ENCODE results near the gene SH3D19. TPM values are rescaled to one million over a fixed set of nuclear protein-coding genes. Genes with fewer than 3 reads are reported as not detected.
"Not testable (repeated sequence)": the region's sequence is repeated elsewhere in the genome, so short reads cannot be mapped to it uniquely, and the experiment has no call there.

SH3D19 gene
- total RNA-seq, 2 experiments from 2014 or later: not detected

- no peak for ATAC-seq
- no peaks in the 10 kb centered on the region for H3K36me3 Mint-ChIP-seq (ENCODE audit: low read depth)
- no peak overlapping the region for H3K4me3 Mint-ChIP-seq
- ChIA-PET CTCF (no interaction called here), POLR2A (interaction anchor here (0.6 kb wide), 1 partner anchor 208 kb away, joined by 3 read pairs; no protein-coding TSS in a partner anchor)
- DNase-seq: no peak
- no peak overlapping the region for H3K27ac Mint-ChIP-seq
- H3K27me3 Mint-ChIP-seq (ENCODE audit: low read depth): peaks cover 8% of the 10 kb centered on the region
- no peaks in the 10 kb centered on the region for H3K4me1 Mint-ChIP-seq (ENCODE audit: low read depth)
- H3K9me3 Mint-ChIP-seq (ENCODE audit: insufficient read depth): no peaks in the 10 kb centered on the region
Measured at GRCh38 chr4:151236036-151236435, 89.4 kb downstream of the SH3D19 start.

DNA sequence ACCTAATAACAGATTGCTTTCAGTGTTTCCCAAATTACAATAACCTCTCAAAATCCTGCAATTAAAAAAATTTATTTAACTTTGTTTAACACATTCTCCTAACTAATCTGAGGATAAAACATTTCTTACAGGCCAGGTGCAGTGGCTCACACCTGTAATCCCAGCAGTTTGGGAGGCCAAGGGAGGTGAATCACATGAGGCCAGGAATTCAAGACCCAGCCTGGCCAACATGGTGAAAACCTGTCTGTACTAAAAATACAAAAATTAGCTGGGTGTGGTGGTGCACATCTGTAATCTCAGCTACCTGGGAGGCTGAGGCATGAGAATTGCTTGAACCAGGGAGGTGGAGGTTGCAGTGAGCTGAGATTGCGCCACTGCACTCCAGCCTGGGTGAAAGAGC, 90.0 kb downstream of the SH3D19 start:
- DNase-seq; H3K27ac Mint-ChIP-seq; H3K36me3 Mint-ChIP-seq (ENCODE audit: low read depth); CTCF ChIA-PET; H3K4me1 Mint-ChIP-seq (ENCODE audit: low read depth); POLR2A ChIA-PET; H3K9me3 Mint-ChIP-seq (ENCODE audit: insufficient read depth); H3K4me3 Mint-ChIP-seq; H3K27me3 Mint-ChIP-seq (ENCODE audit: low read depth); ATAC-seq: not testable (repeated sequence)

DNA sequence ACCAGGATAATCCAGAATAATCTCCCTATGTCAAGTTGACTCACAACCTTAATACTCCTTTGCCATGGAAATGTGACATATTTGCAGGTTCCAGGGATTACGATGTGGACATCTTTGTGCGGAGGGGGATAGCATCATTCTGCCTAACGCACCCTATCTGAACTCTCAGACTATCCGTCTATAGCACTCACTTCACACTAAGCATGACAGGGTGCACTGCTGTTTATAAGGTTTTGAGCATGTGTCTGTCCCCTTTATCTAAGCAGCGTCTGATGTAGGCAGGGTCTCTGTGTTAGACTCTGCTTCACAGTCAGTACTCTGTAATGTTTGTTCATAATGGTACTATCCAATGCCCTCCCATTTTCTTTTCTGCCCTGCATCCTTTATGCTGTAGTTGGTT, 91.8 kb downstream of the SH3D19 start:
- H3K4me1 Mint-ChIP-seq (ENCODE audit: low read depth): no peaks in the 10 kb centered on the region

GRCh38 chr4:151231915-151232595, 93.3 kb downstream of the SH3D19 start:
- ATAC-seq (no peak), DNase-seq (no peak)
- no peak overlapping the region for H3K4me3 Mint-ChIP-seq
- no peaks in the 10 kb centered on the region for H3K4me1 Mint-ChIP-seq (ENCODE audit: low read depth)
- CTCF ChIA-PET: no interaction called here
- POLR2A ChIA-PET: no interaction called here
- H3K9me3 Mint-ChIP-seq (ENCODE audit: insufficient read depth): no peaks in the 10 kb centered on the region
- H3K27ac Mint-ChIP-seq: no peak overlapping the region
- peaks cover 8% of the 10 kb centered on the region for H3K27me3 Mint-ChIP-seq (ENCODE audit: low read depth)
- no peaks in the 10 kb centered on the region for H3K36me3 Mint-ChIP-seq (ENCODE audit: low read depth)

More for the DNA sequence above, 91.8 kb downstream of the SH3D19 start:
- ATAC-seq (no peak), DNase-seq (no peak)
- POLR2A ChIA-PET: no interaction called here
- CTCF ChIA-PET: no interaction called here
- Mint-ChIP-seq H3K36me3 (ENCODE audit: low read depth) (no peaks in the 10 kb centered on the region), H3K27me3 (ENCODE audit: low read depth) (peaks cover 9% of the 10 kb centered on the region), H3K27ac (no peak overlapping the region), H3K4me3 (no peak overlapping the region), H3K9me3 (ENCODE audit: insufficient read depth) (no peaks in the 10 kb centered on the region)

DNA sequence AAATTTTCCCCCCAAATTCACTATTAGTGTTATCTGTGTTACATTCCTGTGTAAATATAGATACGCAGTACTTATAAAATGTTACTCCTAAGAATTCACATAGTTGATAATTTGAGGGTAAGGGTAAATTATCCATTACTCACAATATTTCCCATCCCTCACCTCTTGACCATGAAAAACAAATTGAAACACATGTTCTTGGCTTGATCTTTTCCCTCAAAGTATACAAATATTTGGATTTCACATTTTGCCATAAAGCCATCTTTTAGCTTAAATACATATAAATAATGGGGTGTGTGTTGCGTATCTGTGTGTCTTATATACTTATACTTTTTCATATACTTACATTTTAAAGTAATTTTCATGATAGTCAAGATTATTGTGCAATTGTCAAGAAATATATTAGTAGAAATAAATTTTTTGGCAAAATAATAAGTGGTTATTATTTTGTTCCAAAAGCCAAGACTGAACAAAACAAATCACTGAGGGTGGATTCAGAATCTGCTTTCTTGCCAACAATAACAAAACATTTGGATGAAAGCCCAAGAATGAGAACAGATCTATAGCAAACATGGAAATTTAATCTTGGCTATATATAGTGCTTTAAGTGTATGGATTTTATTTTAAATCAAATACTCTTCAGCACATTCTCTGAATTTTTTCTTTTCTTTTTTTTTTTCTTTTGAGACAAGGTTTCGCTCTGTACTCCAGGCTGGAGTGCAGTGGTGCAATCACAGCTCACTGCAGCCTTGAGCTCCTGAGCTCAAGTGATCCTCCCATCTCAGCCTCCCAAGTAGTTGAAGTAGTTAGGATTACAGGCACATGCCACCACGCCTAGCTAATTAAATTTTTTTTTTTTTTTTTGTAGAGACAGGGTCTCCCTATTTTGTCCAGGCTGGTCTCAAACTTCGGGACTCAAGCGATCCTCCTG, 97.0 kb downstream of the SH3D19 start:
- no peak for ATAC-seq
- ChIA-PET CTCF (no interaction called here), POLR2A (no interaction called here)
- Mint-ChIP-seq H3K27me3 (ENCODE audit: low read depth) (peaks cover 14% of the 10 kb centered on the region), H3K27ac (no peak overlapping the region), H3K36me3 (ENCODE audit: low read depth) (no peaks in the 10 kb centered on the region), H3K9me3 (ENCODE audit: insufficient read depth) (no peaks in the 10 kb centered on the region), H3K4me3 (no peak overlapping the region), H3K4me1 (ENCODE audit: low read depth) (no peaks in the 10 kb centered on the region)
- DNase-seq: no peak

- ATAC-seq (no peak), DNase-seq (no peak)
- POLR2A ChIA-PET: no interaction called here
- Mint-ChIP-seq H3K9me3 (ENCODE audit: insufficient read depth) (no peaks in the 10 kb centered on the region), H3K4me3 (no peak overlapping the region), H3K4me1 (ENCODE audit: low read depth) (no peaks in the 10 kb centered on the region), H3K27ac (no peak overlapping the region), H3K36me3 (ENCODE audit: low read depth) (no peaks in the 10 kb centered on the region), H3K27me3 (ENCODE audit: low read depth) (peaks cover 18% of the 10 kb centered on the region)
- CTCF ChIA-PET: no interaction called here
Measured at GRCh38 chr4:151227731-151228130, 97.7 kb downstream of the SH3D19 start.

DNA sequence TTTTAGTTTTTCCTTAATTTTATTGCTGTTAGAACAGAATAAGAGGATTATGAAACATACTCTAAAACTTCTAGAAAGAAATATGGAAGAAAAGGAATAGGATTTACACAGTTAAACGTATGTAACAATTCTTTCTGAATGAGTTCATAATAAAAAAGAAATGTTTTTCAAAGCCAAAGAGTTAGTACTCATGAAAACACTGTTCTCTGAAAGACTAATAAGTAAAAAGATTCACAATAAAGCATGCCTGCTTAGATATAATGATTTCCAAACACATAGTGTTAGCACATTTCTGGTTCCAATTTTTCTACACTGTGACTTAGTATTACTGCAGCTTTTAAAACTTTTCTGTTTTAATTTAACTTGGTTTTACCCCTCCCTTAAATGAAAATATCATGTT, 98.2 kb downstream of the SH3D19 start:
- peaks cover 17% of the 10 kb centered on the region for H3K27me3 Mint-ChIP-seq (ENCODE audit: low read depth)
- CTCF ChIA-PET: no interaction called here
- H3K27ac Mint-ChIP-seq: no peak overlapping the region
- H3K4me1 Mint-ChIP-seq (ENCODE audit: low read depth): no peaks in the 10 kb centered on the region
- DNase-seq (no peak), ATAC-seq (no peak)
- no peaks in the 10 kb centered on the region for H3K36me3 Mint-ChIP-seq (ENCODE audit: low read depth)
- no peak overlapping the region for H3K4me3 Mint-ChIP-seq
- POLR2A ChIA-PET: no interaction called here
- no peaks in the 10 kb centered on the region for H3K9me3 Mint-ChIP-seq (ENCODE audit: insufficient read depth)

DNA sequence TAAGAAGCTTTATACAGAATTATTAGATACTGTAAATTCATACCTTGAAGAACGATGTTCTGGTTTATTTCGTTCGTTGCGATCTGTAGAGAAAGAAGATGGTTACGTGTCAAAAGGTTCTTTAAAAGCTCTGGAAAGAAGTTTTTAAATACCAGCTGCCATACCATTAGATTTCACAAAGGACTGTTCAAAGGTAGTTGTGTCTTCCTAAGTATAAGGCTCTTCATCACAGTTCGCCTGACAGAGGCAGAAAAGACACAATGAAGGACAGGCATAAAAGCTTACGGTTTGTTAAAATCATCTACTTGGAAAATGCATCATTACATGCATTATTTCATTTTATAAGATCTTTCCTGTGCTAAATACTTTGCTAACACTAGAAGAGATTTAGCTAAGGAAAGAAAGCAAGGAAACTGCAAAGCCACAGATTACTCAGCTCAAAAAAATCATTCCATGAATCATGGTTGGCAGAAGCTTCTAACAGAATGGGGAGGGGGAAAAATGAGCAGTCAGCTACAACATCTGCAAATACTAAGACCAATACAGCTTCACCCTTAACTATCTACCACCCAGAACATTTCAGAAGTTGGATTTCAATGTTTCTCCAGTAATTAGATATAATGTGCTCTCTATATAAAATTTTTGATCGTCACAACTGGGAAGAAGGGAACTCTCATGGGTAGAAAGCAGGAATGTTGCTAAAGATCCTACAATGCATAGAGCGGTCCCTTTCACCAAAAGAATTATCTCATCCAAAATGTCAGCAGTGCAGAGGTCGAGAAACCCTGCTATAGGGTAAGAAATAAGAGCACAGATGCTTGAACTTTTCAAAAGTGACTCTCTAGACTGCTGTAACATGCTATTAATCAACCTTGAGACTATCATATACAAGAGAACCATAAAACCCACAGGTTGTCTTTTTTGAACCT, 99.1 kb downstream of the SH3D19 start:
- H3K36me3 Mint-ChIP-seq (ENCODE audit: low read depth): no peaks in the 10 kb centered on the region
- no peak overlapping the region for H3K4me3 Mint-ChIP-seq
- no peaks in the 10 kb centered on the region for H3K9me3 Mint-ChIP-seq (ENCODE audit: insufficient read depth)
- CTCF ChIA-PET: interaction anchor here (1.2 kb wide), 1 partner anchor 12 kb away, joined by 4 read pairs; no protein-coding TSS in a partner anchor
- no peaks in the 10 kb centered on the region for H3K4me1 Mint-ChIP-seq (ENCODE audit: low read depth)
- ATAC-seq: no peak
- H3K27me3 Mint-ChIP-seq (ENCODE audit: low read depth): peaks cover 18% of the 10 kb centered on the region
- no peak overlapping the region for H3K27ac Mint-ChIP-seq
- DNase-seq: no peak
- POLR2A ChIA-PET: no interaction called here

DNA sequence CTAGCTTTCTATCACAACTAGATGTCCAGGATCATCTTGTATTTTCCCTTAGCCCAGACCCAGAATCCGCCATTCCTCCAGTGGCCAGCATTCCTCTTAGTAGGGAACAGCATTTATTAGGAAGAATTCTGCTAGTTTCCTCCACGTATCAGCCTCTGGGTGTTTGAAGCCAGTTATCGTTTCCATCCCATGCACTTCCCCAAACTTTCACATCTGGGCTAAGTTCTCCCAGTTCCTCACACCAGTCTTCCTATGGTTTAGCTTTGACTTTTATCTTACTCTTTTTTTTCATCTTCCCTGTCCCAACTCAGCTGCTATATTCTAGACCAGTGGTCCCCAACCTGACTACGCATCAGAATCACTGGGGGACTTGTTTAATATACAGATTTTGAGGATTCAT, 101.9 kb downstream of the SH3D19 start:
- CTCF ChIA-PET: no interaction called here
- no peaks in the 10 kb centered on the region for H3K36me3 Mint-ChIP-seq (ENCODE audit: low read depth)
- H3K4me1 Mint-ChIP-seq (ENCODE audit: low read depth): no peaks in the 10 kb centered on the region
- DNase-seq: no peak
- no peak for ATAC-seq
- peaks cover 28% of the 10 kb centered on the region for H3K27me3 Mint-ChIP-seq (ENCODE audit: low read depth)
- H3K27ac Mint-ChIP-seq: no peak overlapping the region
- POLR2A ChIA-PET: no interaction called here
- no peaks in the 10 kb centered on the region for H3K9me3 Mint-ChIP-seq (ENCODE audit: insufficient read depth)
- H3K4me3 Mint-ChIP-seq: no peak overlapping the region

- ChIA-PET POLR2A (no interaction called here), CTCF (no interaction called here)
- H3K27ac Mint-ChIP-seq: no peak overlapping the region
- no peaks in the 10 kb centered on the region for H3K36me3 Mint-ChIP-seq (ENCODE audit: low read depth)
- ATAC-seq (no peak), DNase-seq (no peak)
- H3K4me3 Mint-ChIP-seq: no peak overlapping the region
- H3K9me3 Mint-ChIP-seq (ENCODE audit: insufficient read depth): no peaks in the 10 kb centered on the region
- H3K4me1 Mint-ChIP-seq (ENCODE audit: low read depth): no peaks in the 10 kb centered on the region
- peaks cover 27% of the 10 kb centered on the region for H3K27me3 Mint-ChIP-seq (ENCODE audit: low read depth)
Measured at GRCh38 chr4:151219948-151220347, 105.5 kb downstream of the SH3D19 start.

GRCh38 chr4:151219091-151219490, 106.3 kb downstream of the SH3D19 start:
- DNase-seq: no peak
- Mint-ChIP-seq H3K9me3 (ENCODE audit: insufficient read depth) (no peaks in the 10 kb centered on the region), H3K27ac (no peak overlapping the region), H3K4me3 (no peak overlapping the region), H3K36me3 (ENCODE audit: low read depth) (no peaks in the 10 kb centered on the region), H3K27me3 (ENCODE audit: low read depth) (peaks cover 23% of the 10 kb centered on the region), H3K4me1 (ENCODE audit: low read depth) (no peaks in the 10 kb centered on the region)
- ChIA-PET POLR2A (no interaction called here), CTCF (no interaction called here)
- ATAC-seq: no peak

DNA sequence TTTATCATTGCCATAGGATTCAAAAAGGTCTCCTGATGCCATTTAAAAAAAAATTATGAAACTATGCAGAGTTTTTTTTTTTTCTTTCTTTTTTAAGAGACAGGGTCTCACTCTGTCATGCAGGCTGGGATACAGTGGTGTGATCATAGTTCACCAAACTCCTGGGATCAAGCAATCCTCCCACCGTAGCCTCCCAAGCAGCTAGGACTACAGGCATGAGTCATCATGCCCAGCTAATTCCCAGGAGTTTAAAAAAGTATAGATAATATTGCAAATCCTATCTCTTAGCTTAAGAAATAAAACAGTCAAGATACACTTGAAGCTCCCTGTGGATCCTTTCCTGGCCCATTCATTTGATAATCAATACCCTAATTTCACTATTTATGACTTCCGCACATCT, 107.1 kb downstream of the SH3D19 start:
- ChIA-PET POLR2A (no interaction called here), CTCF (no interaction called here)
- no peaks in the 10 kb centered on the region for H3K36me3 Mint-ChIP-seq (ENCODE audit: low read depth)
- H3K9me3 Mint-ChIP-seq (ENCODE audit: insufficient read depth): no peaks in the 10 kb centered on the region
- H3K4me1 Mint-ChIP-seq (ENCODE audit: low read depth): no peaks in the 10 kb centered on the region
- H3K27me3 Mint-ChIP-seq (ENCODE audit: low read depth): peaks cover 20% of the 10 kb centered on the region
- no peak overlapping the region for H3K27ac Mint-ChIP-seq
- no peak for ATAC-seq
- DNase-seq: no peak
- H3K4me3 Mint-ChIP-seq: no peak overlapping the region

Data from activated CD8-positive, alpha-beta T cell treated with anti-CD3 and anti-CD28 coated beads, Interleukin-2, amount 10 ng/mL, durations not matched to agents 7 days and 5 days (primary cell).